ENCODE measurements around the gene TFB1M.
"Not testable (repeated sequence)": the region's sequence is repeated elsewhere in the genome, so short reads cannot be mapped to it uniquely, and the experiment has no call there.

TFB1M gene

GRCh38 chr6:155314092-155314772, at the start of gene TFB1M:
Gene TFB1M, minus strand, starts transcription at chr6:155314484. Its CDS starts 56 bp downstream, at chr6:155314428.
- DNase-seq (ENCODE audit: low spot score): peak; percentile 99
- no peak for TF ChIP-seq CTCF (IDR thresholded peaks at IDR 0.05)
- H3K27ac ChIP-seq: peak within 1 kb of the TSS; percentile 79 to 82
- H3K4me3 ChIP-seq: peak within 1 kb of the TSS; percentile 95

- DNase-seq (ENCODE audit: low spot score); H3K27ac ChIP-seq; H3K4me3 ChIP-seq: not testable (repeated sequence)
These were observed 49.7 kb upstream of the TFB1M start for GRCh38 chr6:155364021-155364420.

- H3K4me3 ChIP-seq; H3K27ac ChIP-seq; DNase-seq (ENCODE audit: low spot score): not testable (repeated sequence)
These were observed 48.8 kb upstream of the TFB1M start for GRCh38 chr6:155362968-155363632.

- DNase-seq (ENCODE audit: low spot score): no peak
- Histone ChIP-seq H3K27ac (no peak overlapping the region), H3K4me3 (no peak overlapping the region)
- no peak for TF ChIP-seq CTCF (IDR thresholded peaks at IDR 0.05)
These were observed 39.9 kb upstream of the TFB1M start for GRCh38 chr6:155354167-155354566.

- Histone ChIP-seq H3K4me3 (no peak overlapping the region), H3K27ac (no peak overlapping the region)
- no peak for TF ChIP-seq CTCF (IDR thresholded peaks at IDR 0.05)
- DNase-seq (ENCODE audit: low spot score): no peak
These were observed 38.5 kb upstream of the TFB1M start for GRCh38 chr6:155352811-155353210.

GRCh38 chr6:155352130-155352420, 37.8 kb upstream of the TFB1M start:
- no peak overlapping the region for H3K4me3 ChIP-seq
- no peak for TF ChIP-seq CTCF (IDR thresholded peaks at IDR 0.05)
- DNase-seq (ENCODE audit: low spot score): no peak
- H3K27ac ChIP-seq: no peak overlapping the region

- DNase-seq (ENCODE audit: low spot score): no peak
- H3K27ac ChIP-seq: no peak overlapping the region
- no peak for TF ChIP-seq CTCF (IDR thresholded peaks at IDR 0.05)
- H3K4me3 ChIP-seq: no peak overlapping the region
These were observed 37.2 kb upstream of the TFB1M start for GRCh38 chr6:155351273-155352129.

GRCh38 chr6:155349956-155350355, 35.7 kb upstream of the TFB1M start:
- H3K27ac ChIP-seq: no peak overlapping the region
- no peak overlapping the region for H3K4me3 ChIP-seq
- no peak for TF ChIP-seq CTCF (IDR thresholded peaks at IDR 0.05)
- no peak for DNase-seq (ENCODE audit: low spot score)
